ENCODE data around the gene IGSF22.

DNA sequence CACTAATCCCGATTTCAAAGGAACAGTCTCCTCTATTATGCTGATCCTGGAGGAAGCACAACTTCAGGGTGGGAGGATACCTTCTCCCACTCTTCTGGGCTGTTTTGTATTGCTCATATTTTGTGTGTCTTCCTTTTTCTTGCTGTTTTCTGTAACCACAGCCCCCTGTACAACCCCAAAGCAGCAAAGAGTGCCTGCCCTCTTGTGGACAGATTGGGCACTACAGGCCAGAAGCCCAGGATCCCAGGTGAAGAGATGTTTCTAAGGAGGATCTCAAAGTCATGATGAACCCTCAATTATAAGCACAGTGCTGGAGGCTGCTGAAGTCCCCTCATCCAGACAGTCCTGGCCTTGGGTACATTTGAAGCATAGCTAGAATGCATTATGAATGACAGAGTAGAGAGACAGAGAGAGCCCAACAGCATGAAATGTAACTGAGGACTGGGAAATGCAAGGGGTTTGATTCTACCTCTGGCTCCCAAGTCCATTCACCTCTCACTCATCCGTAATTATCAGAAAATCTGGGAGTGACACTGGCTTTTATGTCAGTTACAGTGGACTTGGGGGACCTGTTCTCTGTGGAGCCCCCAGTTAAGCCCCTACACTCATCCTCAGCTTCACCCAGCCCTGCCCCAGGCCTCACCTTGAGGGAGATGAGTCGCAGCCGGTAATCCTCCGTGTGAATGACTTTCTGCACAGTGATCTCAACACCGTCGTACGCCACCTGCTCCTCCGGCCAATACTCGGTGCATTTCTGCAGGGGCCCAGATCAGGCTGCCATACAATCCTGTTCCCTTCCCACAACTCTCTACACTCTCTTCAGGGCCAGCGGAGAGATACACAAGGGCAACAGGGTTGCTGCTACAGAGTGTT is 6.2 kb upstream of the IGSF22 start:
- TF ChIP-seq POLR2AphosphoS5 (IDR thresholded peaks at IDR 0.05; ENCODE audit: insufficient read depth in 1 of 2, low read depth in 1 of 2): no peak
- TF ChIP-seq POLR2A (IDR thresholded peaks at IDR 0.05): no peak
